ENCODE results near the gene PCBP4.
"Not testable (repeated sequence)": the region's sequence is repeated elsewhere in the genome, so short reads cannot be mapped to it uniquely, and the experiment has no call there.

DNA sequence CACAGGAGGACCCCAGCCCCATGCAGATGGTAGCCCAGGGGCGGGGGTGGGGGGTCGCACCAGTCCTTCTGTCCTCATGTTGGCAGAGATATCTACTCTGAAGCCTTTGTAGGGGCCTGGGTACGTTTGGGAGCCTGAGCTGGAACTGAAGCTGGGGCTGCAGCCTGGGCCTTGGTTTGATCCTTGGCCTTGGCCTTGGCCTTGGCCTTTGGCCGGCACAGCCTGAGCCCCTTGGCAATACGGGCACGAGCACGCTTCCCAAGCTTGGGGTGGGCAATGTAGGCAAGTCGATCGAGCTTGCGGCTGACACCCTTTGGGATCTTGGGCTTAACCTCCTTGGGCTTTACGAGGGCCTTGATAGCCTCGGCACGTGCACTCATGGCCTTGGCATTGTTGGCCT is 26.4 kb upstream of the PCBP4 start:
- TF ChIP-seq CTCF (conservative IDR thresholded peaks at IDR 0.05; ENCODE audit: low read length); EZH2phosphoT487 (IDR thresholded peaks at IDR 0.05; ENCODE audit: borderline replicate concordance, low read depth, low read length): not testable (repeated sequence)
